Thyroid gland (tissue), 4 donors: ENCODE data around the gene PAFAH2. TPM values are rescaled to one million over a fixed set of nuclear protein-coding genes. Genes with fewer than 3 reads are reported as not detected.

Source experiments
- DNase-seq, 2 donors: peaks; one replicate each; pipeline ENCODE4 v3.0.0-alpha.2; 2019
- H3K27ac ChIP-seq, 3 donors: fragments of 200-600 bp; sonication (generic); 1 replicate in 2 of 3; 2 replicates in 1 of 3; pipeline ENCODE4 v1.5.1; 2016 to 2019; ENCODE audit warnings: mild to moderate bottlenecking in 1 of 3, moderate library complexity in 1 of 3
- H3K27me3 ChIP-seq: fragments of 200-600 bp; sonication (generic); one replicate; pipeline ENCODE4 v1.5.1; 2019
- H3K36me3 ChIP-seq, 2 donors: fragments of 200-600 bp; sonication (generic); one replicate each; pipeline ENCODE4 v1.5.1; 2016 to 2019
- H3K4me1 ChIP-seq, 2 donors: fragments of 200-600 bp; sonication (generic); one replicate each; pipeline ENCODE4 v1.5.1; 2017 to 2019
- H3K4me3 ChIP-seq, 3 donors: fragments of 200-600 bp; sonication (generic); replicated peaks in 1 of 3; 1 replicate in 2 of 3; 2 replicates in 1 of 3; pipeline ENCODE4 v1.5.1; 2016; ENCODE audit warnings: mild to moderate bottlenecking in 1 of 3
- H3K9me3 ChIP-seq: fragments of 200-600 bp; sonication (generic); one replicate; pipeline ENCODE4 v1.5.1; 2017
- CTCF ChIP-seq, 6 experiments: fragments of 200-600 bp in 3 of 6; fragments of 450-650 bp in 3 of 6; sonication (generic) in 3 of 6; IDR thresholded peaks; one replicate each; pipeline ENCODE4 v1.5.1; 2016 to 2019; ENCODE audit warnings: antibody characterized with exemption in 6 of 6, mild to moderate bottlenecking in 2 of 6, inconsistent platforms in 1 of 6, moderate library complexity in 1 of 6
- POLR2A ChIP-seq, 2 donors: fragments of 450-650 bp; IDR thresholded peaks; one replicate each; pipeline ENCODE4 v1.6.1; 2017; ENCODE audit warnings: antibody characterized with exemption in 2 of 2, mild to moderate bottlenecking in 2 of 2, moderate library complexity in 1 of 2
- WGBS, 2 donors: methylation state at CpG; one replicate each; pipeline ENCODE4 v1.1.5; 2017; 5-methylcytosine and 5-hydroxymethylcytosine counted together
- intact Hi-C: fragments of 100-400 bp; cut with DNase I; formaldehyde crosslinking; loops from one replicate; pipeline ENCODE4 v1.15.1; 2023
- small RNA-seq: library from RNA; depleted of rRNA; stranded (forward); fragments of <200 nt; gene quantifications from one replicate; pipeline ENCODE3, GENCODE V24; 2016
- total RNA-seq, 4 donors: library from RNA; depleted of rRNA; stranded (reverse); fragments of >200 nt; gene quantifications; one replicate each; pipeline ENCODE4 v1.2.3, GENCODE V29; 2016

The PAFAH2 gene
- total RNA-seq, 4 donors from 2014 or later: 22.5 to 35.4 (median 30.7) TPM

DNA sequence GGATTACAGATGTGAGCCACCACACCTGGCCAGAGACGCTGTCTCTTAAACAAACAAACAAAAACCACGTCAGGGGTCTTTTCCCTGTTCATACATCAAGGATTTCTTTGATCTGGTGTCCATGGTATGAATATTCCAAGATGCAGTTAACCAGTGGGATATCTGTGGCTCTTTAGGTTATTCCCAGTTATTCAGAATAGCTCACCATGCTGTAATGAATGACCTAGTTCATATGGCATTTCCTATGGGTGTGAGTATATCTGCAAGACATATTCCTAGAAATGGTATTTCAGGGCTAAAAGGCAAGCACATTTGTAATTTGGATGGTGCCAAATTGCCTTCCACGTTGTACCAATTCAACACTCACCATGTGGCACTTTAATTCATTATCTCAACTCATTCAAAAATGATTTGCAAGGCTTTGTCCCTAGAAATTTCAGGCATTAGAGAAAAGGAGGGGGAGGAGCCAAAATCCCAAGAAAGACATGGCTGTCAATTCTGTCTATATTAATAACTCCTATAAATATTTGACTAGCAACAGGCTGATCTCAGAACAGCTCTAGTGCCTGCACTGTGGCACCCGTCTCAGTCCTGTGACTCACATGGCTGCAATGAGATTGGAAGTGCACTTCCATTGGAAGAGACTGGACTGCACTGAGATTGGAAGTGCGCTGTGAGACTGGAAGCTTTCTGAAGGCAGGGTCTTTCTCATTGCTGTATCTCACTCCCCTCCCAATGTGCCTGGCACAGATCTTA is 85.6 kb downstream of the PAFAH2 start:
- WGBS, 2 donors: 89 to 91% methylated on average over 5 of the region's 5 CpGs
- Histone ChIP-seq H3K27me3 (no peaks in the 10 kb centered on the region), H3K9me3 (no peaks in the 10 kb centered on the region), H3K4me1 (no peaks in the 10 kb centered on the region), H3K27ac (no peak overlapping the region), H3K4me3 (no peak overlapping the region), H3K36me3 (no peaks in the 10 kb centered on the region)
- intact Hi-C loops: no loop called here
- no peak for TF ChIP-seq POLR2A (IDR thresholded peaks at IDR 0.05)
- no peak for TF ChIP-seq CTCF (IDR thresholded peaks at IDR 0.05)
- DNase-seq: no peak

- DNase-seq: no peak
- no peaks in the 10 kb centered on the region for H3K9me3 ChIP-seq
- no peaks in the 10 kb centered on the region for H3K27me3 ChIP-seq
- no peak overlapping the region for H3K27ac ChIP-seq
- no peak overlapping the region for H3K4me3 ChIP-seq
- TF ChIP-seq CTCF (IDR thresholded peaks at IDR 0.05) (no peak), POLR2A (IDR thresholded peaks at IDR 0.05) (no peak)
- no peaks in the 10 kb centered on the region for H3K4me1 ChIP-seq
- no peaks in the 10 kb centered on the region for H3K36me3 ChIP-seq
- intact Hi-C loops: no loop called here
Observed at GRCh38 chr1:25911162-25911561, 86.7 kb downstream of the PAFAH2 start.

Small RNAs within 50 kb of the gene (small RNA-seq; reads per million reads assigned to genes)
- not detected for gene RF00283
- not detected for gene RF00492
- gene RNU6-110P: not detected

Other genes with a start within 250 kb of the PAFAH2 start
- gene SELENON, start 197.9 kb downstream of the PAFAH2 start, total RNA-seq: 10 to 100 TPM; 31.2 to 58.2 (median 55.2) TPM
- 100 to 1,000 TPM in 1 of 4 donors, 10 to 100 TPM in 3; 75.7 to 109 (median 99.2) TPM for gene MTFR1L, start 178.1 kb downstream of the PAFAH2 start, total RNA-seq
- gene AUNIP, start 138.6 kb downstream of the PAFAH2 start, total RNA-seq: not detected
- gene PAQR7, start 122.4 kb downstream of the PAFAH2 start, total RNA-seq: 1 to 10 TPM; 2.5 to 8.5 (median 6.4) TPM
- gene STMN1, start 91.6 kb downstream of the PAFAH2 start, total RNA-seq: 10 to 100 TPM; 11.6 to 39.2 (median 17.0) TPM
- gene EXTL1, start 23.7 kb upstream of the PAFAH2 start, total RNA-seq: 1 to 10 TPM in 1 of 4 donors, under 1 TPM in 1, not detected in 2; 0.13 to 1.2 TPM
- 10 to 100 TPM; 12.5 to 55.9 (median 43.4) TPM for gene SLC30A2, start 48.1 kb upstream of the PAFAH2 start, total RNA-seq
- gene TRIM63, start 69.6 kb upstream of the PAFAH2 start, total RNA-seq: 1 to 10 TPM in 1 of 4 donors, under 1 TPM in 1, not detected in 2; 0.39 to 1.5 TPM
- gene PDIK1L, start 113.8 kb upstream of the PAFAH2 start, total RNA-seq: 10 to 100 TPM; 24.2 to 39.0 (median 25.5) TPM
- gene FAM110D, start 161.0 kb upstream of the PAFAH2 start, total RNA-seq: 10 to 100 TPM in 1 of 4 donors, 1 to 10 TPM in 3; 3.5 to 15.6 (median 6.8) TPM
- gene C1orf232, start 170.9 kb upstream of the PAFAH2 start, total RNA-seq: not detected
- gene ZNF593, start 171.8 kb upstream of the PAFAH2 start, total RNA-seq: 10 to 100 TPM; 18.3 to 65.8 (median 27.3) TPM
- under 1 TPM in 1 of 4 donors, not detected in 3; 0.33 TPM for gene ZNF593OS, start 173.8 kb upstream of the PAFAH2 start, total RNA-seq
- gene CNKSR1, start 179.4 kb upstream of the PAFAH2 start, total RNA-seq: 10 to 100 TPM; 20.0 to 81.2 (median 31.6) TPM
- not detected for gene CATSPER4, start 192.5 kb upstream of the PAFAH2 start, total RNA-seq
- 10 to 100 TPM; 16.0 to 27.0 (median 17.0) TPM for gene CEP85, start 236.1 kb upstream of the PAFAH2 start, total RNA-seq